ENCODE measurements around the gene RPL37.

The RPL37 gene

GRCh38 chr5:40842351-40842750, 7.3 kb upstream of the RPL37 start:
- Histone ChIP-seq H3K27ac (ENCODE audit: low read length) (no peak overlapping the region), H3K4me3 (ENCODE audit: low read length) (no peak overlapping the region), H3K9ac (ENCODE audit: low read length) (no peak overlapping the region; the same call in 1 of the 2 replicates), H3K4me2 (ENCODE audit: low read depth, low read length) (peak overlapping the region; percentile 74; the same call in 1 of the 2 replicates), H3K9me3 (replicated peaks; ENCODE audit: insufficient read depth, low read length) (no peaks in the 10 kb centered on the region), H3K4me1 (ENCODE audit: low read length) (no peaks in the 10 kb centered on the region), H3K9me2 (replicated peaks; ENCODE audit: insufficient read depth, low read length) (no peaks in the 10 kb centered on the region), H3K27me3 (replicated peaks; ENCODE audit: insufficient read depth, low read length) (no peaks in the 10 kb centered on the region), H4K20me1 (ENCODE audit: insufficient read depth, low read length) (no peaks in the 10 kb centered on the region), H3F3A (ENCODE audit: insufficient read depth, low read length) (no peaks in the 10 kb centered on the region), H3K79me2 (ENCODE audit: low read length) (no peaks in the 10 kb centered on the region), H3K36me3 (replicated peaks; ENCODE audit: insufficient read depth, low read length) (no peaks in the 10 kb centered on the region), H2AFZ (ENCODE audit: low read length) (no peak overlapping the region)
- DNase-seq, result no peak
- no peak for TF ChIP-seq EZH2phosphoT487 (IDR thresholded peaks at IDR 0.05; ENCODE audit: low read length)
- TF ChIP-seq CTCF (IDR thresholded peaks at IDR 0.05; ENCODE audit: low read length), result no peak
- TF ChIP-seq EZH2 (optimal IDR thresholded peaks at IDR 0.05; ENCODE audit: low read depth, low read length), result no peak

GRCh38 chr5:40841068-40841805, 6.2 kb upstream of the RPL37 start, which contains the start of gene CARD6:
CARD6 (plus strand) TSS chr5:40841367; CDS start chr5:40841383, 16 bp downstream.
- H3K27ac ChIP-seq (ENCODE audit: low read length), result no peak within 1 kb of the TSS

GRCh38 chr5:40838086-40838485, 3.1 kb upstream of the RPL37 start:
- peaks cover 20% of the 10 kb centered on the region for H3K79me2 ChIP-seq (ENCODE audit: low read length)
- H3K27ac ChIP-seq (ENCODE audit: low read length), result no peak overlapping the region
- H2AFZ ChIP-seq (ENCODE audit: low read length), result no peak overlapping the region
- no peaks in the 10 kb centered on the region for H3K9me3 ChIP-seq (replicated peaks; ENCODE audit: insufficient read depth, low read length)
- H3K4me1 ChIP-seq (ENCODE audit: low read length), result peaks cover 9% of the 10 kb centered on the region
- H3K9me2 ChIP-seq (replicated peaks; ENCODE audit: insufficient read depth, low read length), result no peaks in the 10 kb centered on the region
- H3K4me2 ChIP-seq (ENCODE audit: low read depth, low read length), result no peak overlapping the region
- no peaks in the 10 kb centered on the region for H3K27me3 ChIP-seq (replicated peaks; ENCODE audit: insufficient read depth, low read length)
- H3K36me3 ChIP-seq (replicated peaks; ENCODE audit: insufficient read depth, low read length), result peaks cover 12% of the 10 kb centered on the region
- TF ChIP-seq EZH2 (optimal IDR thresholded peaks at IDR 0.05; ENCODE audit: low read depth, low read length), result no peak
- no peak for TF ChIP-seq CTCF (IDR thresholded peaks at IDR 0.05; ENCODE audit: low read length)
- no peak for TF ChIP-seq EZH2phosphoT487 (IDR thresholded peaks at IDR 0.05; ENCODE audit: low read length)
- no peak for DNase-seq
- peaks cover 28% of the 10 kb centered on the region for H3F3A ChIP-seq (ENCODE audit: insufficient read depth, low read length)
- no peak overlapping the region for H3K4me3 ChIP-seq (ENCODE audit: low read length)
- no peak overlapping the region for H3K9ac ChIP-seq (ENCODE audit: low read length)
- H4K20me1 ChIP-seq (ENCODE audit: insufficient read depth, low read length), result peaks cover 7% of the 10 kb centered on the region; the same call in 1 of the 2 replicates

More at GRCh38 chr5:40841068-40841805, 6.2 kb upstream of the RPL37 start, which contains the start of gene CARD6:
- Histone ChIP-seq H3K4me3 (ENCODE audit: low read length) (peak within 1 kb of the TSS; percentile 53), H2AFZ (ENCODE audit: low read length) (peak within 1 kb of the TSS; percentile 81), H3K36me3 (replicated peaks; ENCODE audit: insufficient read depth, low read length) (no peaks in the 10 kb centered on the region), H3K4me2 (ENCODE audit: low read depth, low read length) (peak within 1 kb of the TSS; percentile 74), H3K9ac (ENCODE audit: low read length) (peak within 1 kb of the TSS; percentile 37), H4K20me1 (ENCODE audit: insufficient read depth, low read length) (no peaks in the 10 kb centered on the region), H3K9me2 (replicated peaks; ENCODE audit: insufficient read depth, low read length) (no peaks in the 10 kb centered on the region), H3K4me1 (ENCODE audit: low read length) (0 out of 2 replicates have a peak, but pooled peaks cover 3% of the 10 kb centered on the region), H3K27me3 (replicated peaks; ENCODE audit: insufficient read depth, low read length) (no peaks in the 10 kb centered on the region), H3K79me2 (ENCODE audit: low read length) (no peaks in the 10 kb centered on the region), H3F3A (ENCODE audit: insufficient read depth, low read length) (peaks cover 2% of the 10 kb centered on the region; the same call in 1 of the 2 replicates), H3K9me3 (replicated peaks; ENCODE audit: insufficient read depth, low read length) (no peaks in the 10 kb centered on the region)
- DNase-seq, result no peak
- no peak for TF ChIP-seq EZH2 (optimal IDR thresholded peaks at IDR 0.05; ENCODE audit: low read depth, low read length)
- no peak for TF ChIP-seq EZH2phosphoT487 (IDR thresholded peaks at IDR 0.05; ENCODE audit: low read length)

All from MM.1S (cell line).